ENCODE results near the gene CCNY.

- TF ChIP-seq CTCF (IDR thresholded peaks at IDR 0.05; ENCODE audit: low read length) (no peak), EZH2 (optimal IDR thresholded peaks at IDR 0.05; ENCODE audit: low read depth, low read length) (no peak), EZH2phosphoT487 (IDR thresholded peaks at IDR 0.05; ENCODE audit: low read length) (no peak)
Measured at GRCh38 chr10:35353395-35353794, 17.1 kb downstream of the CCNY start.

All from MM.1S (cell line).